Body of pancreas (tissue), 4 donors: ENCODE results near the gene SUPT5H. TPM values are rescaled to one million over a fixed set of nuclear protein-coding genes. Genes with fewer than 3 reads are reported as not detected.

Source experiments
- ATAC-seq: fragments of 150-250 bp; one replicate; pipeline ENCODE4 v1.9.1; 2016
- DNase-seq, 4 donors: peaks; one replicate each; pipeline ENCODE4 v3.0.0-alpha.2; 2019
- H3K27ac ChIP-seq, 4 donors: fragments of 200-600 bp; sonication (generic); 1 replicate in 3 of 4; 2 replicates in 1 of 4; pipeline versions ENCODE4 v1.5.1 to v1.6.1; 2016 to 2019; ENCODE audit warnings: mild to moderate bottlenecking in 1 of 4, mixed read lengths in 1 of 4, moderate library complexity in 1 of 4
- H3K27me3 ChIP-seq, 2 donors: fragments of 200-600 bp; sonication (generic); one replicate each; pipeline ENCODE4 v1.6.0; 2016; ENCODE audit warnings: mild to moderate bottlenecking in 1 of 2
- H3K36me3 ChIP-seq, 2 donors: fragments of 200-600 bp; sonication (generic); replicated peaks in 1 of 2; 2 replicates each; pipeline ENCODE4 v1.5.1; 2016; ENCODE audit warnings: low read depth in 2 of 2; ENCODE audit not compliant: insufficient read depth in 1 of 2
- H3K4me1 ChIP-seq: fragments of 200-600 bp; sonication (generic); one replicate; pipeline ENCODE4 v1.6.0; 2016
- H3K4me3 ChIP-seq, 2 donors: fragments of 200-600 bp; sonication (generic); 1 replicate in 1 of 2; 2 replicates in 1 of 2; pipeline ENCODE4 v1.5.1; 2016 to 2019
- H3K9me3 ChIP-seq, 3 donors: fragments of 200-600 bp; sonication (generic); 1 replicate in 2 of 3; 2 replicates in 1 of 3; pipeline ENCODE4 v1.5.1; 2016
- POLR2A ChIP-seq, 3 donors: fragments of 450-650 bp; IDR thresholded peaks; one replicate each; pipeline ENCODE4 v1.6.1; 2016; ENCODE audit warnings: antibody characterized with exemption in 3 of 3, mild to moderate bottlenecking in 2 of 3
- WGBS, 2 donors: methylation state at CpG; one replicate each; pipeline ENCODE4 v1.1.5; 2017; 5-methylcytosine and 5-hydroxymethylcytosine counted together
- intact Hi-C: fragments of 100-400 bp; cut with DNase I; formaldehyde crosslinking; loops from one replicate; pipeline ENCODE4 v1.15.1; 2023
- total RNA-seq, 2 donors: library from RNA; depleted of rRNA; stranded (reverse); fragments of >200 nt; gene quantifications; one replicate each; pipeline ENCODE4 v1.1.0, GENCODE V29; 2016
- TF ChIP-seq, protein P1 (sequence below), 7 experiments: fragments of 450-650 bp in 4 of 7; fragments of 200-600 bp in 3 of 7; sonication (generic) in 3 of 7; IDR thresholded peaks; one replicate each; pipeline ENCODE4 v1.5.1; 2016 to 2019; ENCODE audit warnings: antibody characterized with exemption in 7 of 7

The SUPT5H gene
- total RNA-seq, 2 donors from 2014 or later = 82.0 to 90.3 TPM

DNA sequence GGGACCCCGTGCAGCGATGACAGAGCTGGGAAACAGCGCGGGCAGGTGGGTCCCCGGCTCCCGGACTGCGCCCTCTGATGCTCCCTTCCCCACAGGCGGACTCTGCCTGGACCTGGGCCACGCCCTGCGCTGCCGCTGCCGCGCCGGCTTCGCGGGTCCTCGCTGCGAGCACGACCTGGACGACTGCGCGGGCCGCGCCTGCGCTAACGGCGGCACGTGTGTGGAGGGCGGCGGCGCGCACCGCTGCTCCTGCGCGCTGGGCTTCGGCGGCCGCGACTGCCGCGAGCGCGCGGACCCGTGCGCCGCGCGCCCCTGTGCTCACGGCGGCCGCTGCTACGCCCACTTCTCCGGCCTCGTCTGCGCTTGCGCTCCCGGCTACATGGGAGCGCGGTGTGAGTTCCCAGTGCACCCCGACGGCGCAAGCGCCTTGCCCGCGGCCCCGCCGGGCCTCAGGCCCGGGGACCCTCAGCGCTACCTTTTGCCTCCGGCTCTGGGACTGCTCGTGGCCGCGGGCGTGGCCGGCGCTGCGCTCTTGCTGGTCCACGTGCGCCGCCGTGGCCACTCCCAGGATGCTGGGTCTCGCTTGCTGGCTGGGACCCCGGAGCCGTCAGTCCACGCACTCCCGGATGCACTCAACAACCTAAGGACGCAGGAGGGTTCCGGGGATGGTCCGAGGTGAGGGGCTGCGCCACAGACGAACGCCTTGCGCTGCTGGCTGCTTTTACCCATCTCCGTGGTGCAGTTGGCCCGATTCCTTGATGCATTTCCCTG, 61.7 kb downstream of the SUPT5H start:
- no peak overlapping the region for H3K27ac ChIP-seq
- WGBS, 2 donors = 2 to 6% methylated on average over 14 to 95 of the region's 96 CpGs
- no peaks in the 10 kb centered on the region for H3K36me3 ChIP-seq
- H3K4me3 ChIP-seq = no peak overlapping the region
- peaks cover 9% of the 10 kb centered on the region for H3K4me1 ChIP-seq
- intact Hi-C loops = loop anchor here (5.0 kb wide), 1 partner anchor 150 kb away; the partner anchor contains the start of gene LGALS16
- TF ChIP-seq, protein P1, sequence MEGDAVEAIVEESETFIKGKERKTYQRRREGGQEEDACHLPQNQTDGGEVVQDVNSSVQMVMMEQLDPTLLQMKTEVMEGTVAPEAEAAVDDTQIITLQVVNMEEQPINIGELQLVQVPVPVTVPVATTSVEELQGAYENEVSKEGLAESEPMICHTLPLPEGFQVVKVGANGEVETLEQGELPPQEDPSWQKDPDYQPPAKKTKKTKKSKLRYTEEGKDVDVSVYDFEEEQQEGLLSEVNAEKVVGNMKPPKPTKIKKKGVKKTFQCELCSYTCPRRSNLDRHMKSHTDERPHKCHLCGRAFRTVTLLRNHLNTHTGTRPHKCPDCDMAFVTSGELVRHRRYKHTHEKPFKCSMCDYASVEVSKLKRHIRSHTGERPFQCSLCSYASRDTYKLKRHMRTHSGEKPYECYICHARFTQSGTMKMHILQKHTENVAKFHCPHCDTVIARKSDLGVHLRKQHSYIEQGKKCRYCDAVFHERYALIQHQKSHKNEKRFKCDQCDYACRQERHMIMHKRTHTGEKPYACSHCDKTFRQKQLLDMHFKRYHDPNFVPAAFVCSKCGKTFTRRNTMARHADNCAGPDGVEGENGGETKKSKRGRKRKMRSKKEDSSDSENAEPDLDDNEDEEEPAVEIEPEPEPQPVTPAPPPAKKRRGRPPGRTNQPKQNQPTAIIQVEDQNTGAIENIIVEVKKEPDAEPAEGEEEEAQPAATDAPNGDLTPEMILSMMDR (IDR thresholded peaks at IDR 0.05) = no peak
- no peak for TF ChIP-seq POLR2A (IDR thresholded peaks at IDR 0.05)
- no peaks in the 10 kb centered on the region for H3K9me3 ChIP-seq
- H3K27me3 ChIP-seq = no peaks in the 10 kb centered on the region
- DNase-seq = peak in 1 of 4 donors; percentile 30
- peak; percentile 17 for ATAC-seq

DNA sequence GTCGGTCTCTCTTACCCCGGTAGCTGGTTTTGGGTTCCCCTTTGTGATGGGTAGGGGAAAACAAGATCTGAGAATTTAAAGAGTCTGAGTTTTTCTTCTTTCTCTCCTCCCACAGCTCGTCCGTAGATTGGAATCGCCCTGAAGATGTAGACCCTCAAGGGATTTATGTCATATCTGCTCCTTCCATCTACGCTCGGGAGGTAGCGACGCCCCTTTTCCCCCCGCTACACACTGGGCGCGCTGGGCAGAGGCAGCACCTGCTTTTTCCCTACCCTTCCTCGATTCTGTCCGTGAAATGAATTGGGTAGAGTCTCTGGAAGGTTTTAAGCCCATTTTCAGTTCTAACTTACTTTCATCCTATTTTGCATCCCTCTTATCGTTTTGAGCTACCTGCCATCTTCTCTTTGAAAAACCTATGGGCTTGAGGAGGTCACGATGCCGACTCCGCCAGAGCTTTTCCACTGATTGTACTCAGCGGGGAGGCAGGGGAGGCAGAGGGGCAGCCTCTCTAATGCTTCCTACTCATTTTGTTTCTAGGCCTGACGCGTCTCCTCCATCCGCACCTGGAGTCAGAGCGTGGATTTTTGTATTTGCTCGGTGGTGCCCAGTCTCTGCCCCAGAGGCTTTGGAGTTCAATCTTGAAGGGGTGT, 62.5 kb downstream of the SUPT5H start:
- TF ChIP-seq, protein P1 (IDR thresholded peaks at IDR 0.05) = no peak
- no peak for TF ChIP-seq POLR2A (IDR thresholded peaks at IDR 0.05)
- no peaks in the 10 kb centered on the region for H3K36me3 ChIP-seq
- no peaks in the 10 kb centered on the region for H3K27me3 ChIP-seq
- H3K4me3 ChIP-seq = no peak overlapping the region
- H3K9me3 ChIP-seq = no peaks in the 10 kb centered on the region
- no peak for DNase-seq
- no peak overlapping the region for H3K27ac ChIP-seq
- intact Hi-C loops = loop anchor here (5.0 kb wide), 1 partner anchor 149 kb away; the partner anchor contains the start of gene LGALS16
- peaks cover 4% of the 10 kb centered on the region for H3K4me1 ChIP-seq
- WGBS, 2 donors = 17 to 19% methylated on average over 24 of the region's 24 CpGs
- no peak for ATAC-seq

DNA sequence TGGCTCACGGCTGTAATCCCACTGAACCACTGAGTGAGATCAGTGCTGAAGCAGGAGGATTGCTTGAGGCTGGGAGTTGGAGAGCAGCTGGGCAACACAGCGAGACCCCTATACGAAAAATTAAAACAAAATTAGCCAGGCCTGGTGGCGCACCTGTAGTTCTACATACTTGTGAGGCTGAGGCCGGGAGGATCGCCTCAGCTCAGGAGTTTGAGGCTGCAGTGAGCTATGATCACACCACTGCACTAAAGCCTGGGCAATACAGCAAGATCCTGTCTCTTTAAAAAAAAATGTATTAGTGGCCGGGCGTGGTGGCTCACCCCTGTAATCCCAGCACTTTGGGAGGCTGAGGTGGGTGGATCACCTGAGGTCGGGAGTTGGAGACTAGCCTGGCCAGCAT, 63.2 kb downstream of the SUPT5H start:
- no peaks in the 10 kb centered on the region for H3K9me3 ChIP-seq
- 69 to 77% methylated on average over 9 of the region's 9 CpGs for WGBS, 2 donors
- H3K27me3 ChIP-seq = no peaks in the 10 kb centered on the region
- DNase-seq (no peak), ATAC-seq (no peak)
- H3K4me1 ChIP-seq = no peaks in the 10 kb centered on the region
- TF ChIP-seq, protein P1 (IDR thresholded peaks at IDR 0.05) = no peak
- no peak for TF ChIP-seq POLR2A (IDR thresholded peaks at IDR 0.05)
- intact Hi-C loops = loop anchor here (5.0 kb wide), 1 partner anchor 149 kb away; the partner anchor contains the start of gene LGALS16
- H3K4me3 ChIP-seq = no peak overlapping the region
- no peaks in the 10 kb centered on the region for H3K36me3 ChIP-seq
- no peak overlapping the region for H3K27ac ChIP-seq

DNA sequence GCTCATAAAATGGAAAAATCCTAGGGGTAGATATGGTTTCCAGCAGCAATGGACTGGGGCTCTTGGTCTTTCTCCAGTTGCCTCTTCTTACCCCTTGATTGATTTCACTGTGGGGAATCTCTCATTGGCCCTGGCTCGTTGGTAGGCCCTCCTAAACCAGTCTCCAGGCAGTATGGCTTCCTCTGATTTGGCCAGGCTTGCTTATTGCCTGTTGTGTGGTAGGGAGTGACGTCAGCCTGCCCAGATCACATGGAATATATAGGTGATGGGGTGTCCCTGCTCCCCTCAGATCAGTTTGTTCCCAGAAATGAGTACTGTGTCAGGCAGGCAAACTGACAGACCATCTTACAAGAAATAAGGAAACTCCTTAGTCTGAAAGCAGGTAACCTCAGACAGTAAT, 63.9 kb downstream of the SUPT5H start:
- H3K27ac ChIP-seq = no peak overlapping the region
- peaks cover 0 to 4% of the 10 kb centered on the region in 2 donors for H3K27me3 ChIP-seq
- DNase-seq (no peak), ATAC-seq (no peak)
- H3K4me3 ChIP-seq = no peak overlapping the region
- no peaks in the 10 kb centered on the region for H3K36me3 ChIP-seq
- TF ChIP-seq POLR2A (IDR thresholded peaks at IDR 0.05) = no peak
- TF ChIP-seq, protein P1 (IDR thresholded peaks at IDR 0.05) = no peak
- no peaks in the 10 kb centered on the region for H3K9me3 ChIP-seq
- WGBS, 2 donors = 36 to 44% methylated on average over 1 to 2 of the region's 2 CpGs
- intact Hi-C loops = loop anchor here (5.0 kb wide), 1 partner anchor 148 kb away; the partner anchor contains the start of gene LGALS16
- H3K4me1 ChIP-seq = no peaks in the 10 kb centered on the region
